PC-3 (cell line): ENCODE measurements around the gene TXLNG.

ENCODE experiments used
- EZH2phosphoT487 ChIP-seq: fragments of 300-600 bp; sonication (generic); IDR thresholded peaks from 2 replicates; pipeline ENCODE4 v1.6.1; 2018; ENCODE audit warnings: mild to moderate bottlenecking, antibody characterized with exemption, low read length, borderline replicate concordance
- TF ChIP-seq, protein P1 (sequence below): fragments of 300-600 bp; sonication (generic); conservative IDR thresholded peaks from 2 replicates; pipeline ENCODE4 v1.5.1; 2017; ENCODE audit warnings: antibody characterized with exemption, low read depth, mild to moderate bottlenecking, low read length

- TF ChIP-seq, protein P1, sequence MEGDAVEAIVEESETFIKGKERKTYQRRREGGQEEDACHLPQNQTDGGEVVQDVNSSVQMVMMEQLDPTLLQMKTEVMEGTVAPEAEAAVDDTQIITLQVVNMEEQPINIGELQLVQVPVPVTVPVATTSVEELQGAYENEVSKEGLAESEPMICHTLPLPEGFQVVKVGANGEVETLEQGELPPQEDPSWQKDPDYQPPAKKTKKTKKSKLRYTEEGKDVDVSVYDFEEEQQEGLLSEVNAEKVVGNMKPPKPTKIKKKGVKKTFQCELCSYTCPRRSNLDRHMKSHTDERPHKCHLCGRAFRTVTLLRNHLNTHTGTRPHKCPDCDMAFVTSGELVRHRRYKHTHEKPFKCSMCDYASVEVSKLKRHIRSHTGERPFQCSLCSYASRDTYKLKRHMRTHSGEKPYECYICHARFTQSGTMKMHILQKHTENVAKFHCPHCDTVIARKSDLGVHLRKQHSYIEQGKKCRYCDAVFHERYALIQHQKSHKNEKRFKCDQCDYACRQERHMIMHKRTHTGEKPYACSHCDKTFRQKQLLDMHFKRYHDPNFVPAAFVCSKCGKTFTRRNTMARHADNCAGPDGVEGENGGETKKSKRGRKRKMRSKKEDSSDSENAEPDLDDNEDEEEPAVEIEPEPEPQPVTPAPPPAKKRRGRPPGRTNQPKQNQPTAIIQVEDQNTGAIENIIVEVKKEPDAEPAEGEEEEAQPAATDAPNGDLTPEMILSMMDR: no peak
- no peak for TF ChIP-seq EZH2phosphoT487
Observed at GRCh38 chrX:16770970-16771482, 15.2 kb upstream of the TXLNG start.
